Liver (tissue), 9 donors: ENCODE results near the gene TMEM140. TPM values are rescaled to one million over a fixed set of nuclear protein-coding genes. Genes with fewer than 3 reads are reported as not detected.

Experiments
- DNase-seq: peaks from one replicate; pipeline ENCODE4 v3.0.0-alpha.2; 2017; ENCODE audit warnings: low spot score
- H3K27ac ChIP-seq, 2 donors: one replicate each; pipeline ENCODE4 v1.7.0; 2013; ENCODE audit warnings: inconsistent platforms in 2 of 2, low read length in 2 of 2, control low read depth in 1 of 2, low read depth in 1 of 2, mild to moderate bottlenecking in 1 of 2
- H3K27me3 ChIP-seq, 4 donors: one replicate each; pipeline versions ENCODE4 v1.6.1 to v1.7.0; 2013; ENCODE audit warnings: low read length in 3 of 4, inconsistent platforms in 1 of 4, mild to moderate bottlenecking in 1 of 4, moderate library complexity in 1 of 4; ENCODE audit not compliant: control insufficient read depth in 4 of 4, insufficient read depth in 4 of 4
- H3K36me3 ChIP-seq, 4 donors: one replicate each; pipeline versions ENCODE4 v1.6.1 to v1.7.0; 2013; ENCODE audit warnings: low read length in 3 of 4, mild to moderate bottlenecking in 3 of 4, low read depth in 1 of 4, moderate library complexity in 1 of 4; ENCODE audit not compliant: control insufficient read depth in 4 of 4, insufficient read depth in 3 of 4
- H3K4me1 ChIP-seq, 4 donors: one replicate each; pipeline versions ENCODE4 v1.6.1 to v1.7.0; 2013; ENCODE audit warnings: low read length in 3 of 4, mild to moderate bottlenecking in 3 of 4, moderate library complexity in 1 of 4; ENCODE audit not compliant: control insufficient read depth in 4 of 4, insufficient read depth in 4 of 4
- H3K4me3 ChIP-seq, 3 donors: one replicate each; pipeline versions ENCODE4 v1.6.1 to v1.7.0; 2013; ENCODE audit warnings: low read length in 3 of 3, control low read depth in 1 of 3, low read depth in 1 of 3, mild to moderate bottlenecking in 1 of 3
- H3K9ac ChIP-seq, 2 donors: one replicate each; pipeline ENCODE4 v1.7.0; 2013; ENCODE audit warnings: low read length in 2 of 2, mild to moderate bottlenecking in 2 of 2, moderate library complexity in 2 of 2, control low read depth in 1 of 2, low read depth in 1 of 2
- H3K9me3 ChIP-seq, 4 donors: one replicate each; pipeline versions ENCODE4 v1.6.1 to v1.7.0; 2013; ENCODE audit warnings: low read length in 3 of 4; ENCODE audit not compliant: control insufficient read depth in 4 of 4
- ATF3 ChIP-seq: IDR thresholded peaks from 2 replicates; pipeline ENCODE4 v1.6.1; 2016; ENCODE audit warnings: antibody characterized with exemption
- EGR1 ChIP-seq, 2 donors: IDR thresholded peaks; 2 replicates each; pipeline ENCODE4 v1.6.1; 2016 to 2018; ENCODE audit warnings: antibody characterized with exemption in 2 of 2, low read depth in 2 of 2
- FOXA1 ChIP-seq: IDR thresholded peaks from 2 replicates; pipeline ENCODE4 v1.6.1; 2016; ENCODE audit warnings: antibody characterized with exemption
- HNF4G ChIP-seq: IDR thresholded peaks from 2 replicates; pipeline ENCODE4 v1.6.1; 2016; ENCODE audit warnings: antibody characterized with exemption
- RAD21 ChIP-seq, 2 donors: IDR thresholded peaks; 2 replicates each; pipeline ENCODE4 v1.6.1; 2016; ENCODE audit warnings: antibody characterized with exemption in 2 of 2, mild to moderate bottlenecking in 2 of 2
- RXRA ChIP-seq, 2 donors: IDR thresholded peaks; 2 replicates each; pipeline ENCODE4 v1.6.1; 2017 to 2018; ENCODE audit warnings: antibody characterized with exemption in 2 of 2, mild to moderate bottlenecking in 1 of 2
- WGBS: extraction: QIAGEN DNeasy Blood & Tissue Kit; methylation state at CpG from one replicate; pipeline ENCODE4 v1.1.7; 2013; 5-methylcytosine and 5-hydroxymethylcytosine counted together
- polyA plus RNA-seq, 2 donors: library from polyadenylated mRNA; stranded (reverse) in 1 of 2; unstranded in 1 of 2; fragments of 200-250 nt in 1 of 2; fragments of >200 nt in 1 of 2; fragmentation: Nextera tagmentation in 1 of 2; extraction: Ambion mirVana in 1 of 2; gene quantifications; one replicate each; pipeline versions ENCODE4 v1.2.1 to v1.2.3, GENCODE V29; 2013 to 2015
- total RNA-seq, 2 donors: library from RNA; depleted of rRNA; stranded (reverse); fragments of >200 nt; gene quantifications; one replicate each; pipeline ENCODE4 v1.2.3, GENCODE V29; 2014
- TF ChIP-seq, protein P1 (sequence below): IDR thresholded peaks from 2 replicates; pipeline ENCODE4 v1.6.1; 2016; ENCODE audit warnings: antibody characterized with exemption, mild to moderate bottlenecking
- donor health status: healthy.
- donor health status: healthy.
- donor health status: healthy.
- donor health status: healthy.
- donor health status: healthy.

Gene TMEM140
- total and polyA plus RNA-seq, 4 donors, result 22.3 to 34.3 (median 25.9) TPM

- TF ChIP-seq ATF3, result no peak
Observed at GRCh38 chr7:135184254-135184841, 36.5 kb downstream of the TMEM140 start (continued).

DNA sequence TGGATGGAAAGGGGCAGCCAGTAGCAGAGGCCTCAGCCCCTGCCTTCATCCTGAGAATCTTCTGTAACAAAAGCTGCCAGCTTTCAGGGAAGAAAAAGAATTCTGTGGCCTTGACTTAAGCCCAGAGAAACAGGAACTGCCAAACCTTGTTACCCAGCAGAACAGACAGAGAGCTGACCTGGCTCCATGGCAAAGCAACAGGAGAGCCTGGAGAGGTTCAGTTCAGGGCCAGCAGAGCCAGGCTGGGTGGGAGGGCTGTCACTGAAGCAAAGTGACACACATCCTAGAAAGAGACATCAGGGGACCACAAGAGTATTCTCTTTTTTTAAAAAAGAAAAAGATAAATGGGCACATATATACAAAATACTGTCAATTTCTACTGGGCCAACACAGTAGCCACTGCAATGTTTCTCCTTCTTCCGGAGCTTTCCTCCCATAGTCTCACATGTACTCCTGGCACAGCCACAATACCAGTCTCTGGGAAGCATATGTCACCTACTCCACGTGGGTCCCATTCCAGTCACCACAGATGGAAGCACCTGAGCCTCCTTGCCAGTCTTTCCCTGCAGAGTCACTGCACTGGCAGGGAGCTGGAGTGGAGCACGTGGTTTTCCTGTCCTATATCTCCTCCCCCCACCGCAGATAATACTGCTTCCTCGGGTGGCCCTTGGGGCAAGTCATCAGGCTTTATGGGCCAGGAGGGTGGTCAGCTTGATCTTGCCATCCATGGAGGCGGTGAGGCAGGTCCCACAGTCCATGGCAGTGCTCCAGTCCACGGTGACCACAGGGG lies 37.8 kb downstream of the TMEM140 start:
- peaks cover 18 to 69% (median 34%) of the 10 kb centered on the region in 4 donors for H3K36me3 ChIP-seq
- 93% methylated on average over 7 of the region's 7 CpGs for WGBS
- no peak for TF ChIP-seq RAD21 (IDR thresholded peaks at IDR 0.05)
- TF ChIP-seq RXRA (IDR thresholded peaks at IDR 0.05), result no peak
- H3K4me3 ChIP-seq, result no peak overlapping the region
- H3K4me1 ChIP-seq, result peaks cover 0 to 8% (median 7%) of the 10 kb centered on the region in 4 donors
- no peak for DNase-seq
- no peak overlapping the region for H3K27ac ChIP-seq
- peaks cover 0 to 5% (median 1%) of the 10 kb centered on the region in 4 donors for H3K9me3 ChIP-seq
- no peak overlapping the region for H3K9ac ChIP-seq
- no peaks in the 10 kb centered on the region for H3K27me3 ChIP-seq

GRCh38 chr7:135186261-135186540 lies 38.3 kb downstream of the TMEM140 start:
- H3K27me3 ChIP-seq, result no peaks in the 10 kb centered on the region
- H3K4me1 ChIP-seq, result peaks cover 0 to 8% (median 7%) of the 10 kb centered on the region in 4 donors
- no peak overlapping the region for H3K9ac ChIP-seq
- no peak overlapping the region for H3K4me3 ChIP-seq
- H3K9me3 ChIP-seq, result peaks cover 0 to 2% (median 0%) of the 10 kb centered on the region in 4 donors
- DNase-seq, result no peak
- peaks cover 18 to 63% (median 34%) of the 10 kb centered on the region in 4 donors for H3K36me3 ChIP-seq
- H3K27ac ChIP-seq, result no peak overlapping the region
- 97% methylated on average over 3 of the region's 3 CpGs for WGBS
- TF ChIP-seq HNF4G (no peak), ATF3 (no peak), RXRA (IDR thresholded peaks at IDR 0.05) (no peak)
- TF ChIP-seq, protein P1, sequence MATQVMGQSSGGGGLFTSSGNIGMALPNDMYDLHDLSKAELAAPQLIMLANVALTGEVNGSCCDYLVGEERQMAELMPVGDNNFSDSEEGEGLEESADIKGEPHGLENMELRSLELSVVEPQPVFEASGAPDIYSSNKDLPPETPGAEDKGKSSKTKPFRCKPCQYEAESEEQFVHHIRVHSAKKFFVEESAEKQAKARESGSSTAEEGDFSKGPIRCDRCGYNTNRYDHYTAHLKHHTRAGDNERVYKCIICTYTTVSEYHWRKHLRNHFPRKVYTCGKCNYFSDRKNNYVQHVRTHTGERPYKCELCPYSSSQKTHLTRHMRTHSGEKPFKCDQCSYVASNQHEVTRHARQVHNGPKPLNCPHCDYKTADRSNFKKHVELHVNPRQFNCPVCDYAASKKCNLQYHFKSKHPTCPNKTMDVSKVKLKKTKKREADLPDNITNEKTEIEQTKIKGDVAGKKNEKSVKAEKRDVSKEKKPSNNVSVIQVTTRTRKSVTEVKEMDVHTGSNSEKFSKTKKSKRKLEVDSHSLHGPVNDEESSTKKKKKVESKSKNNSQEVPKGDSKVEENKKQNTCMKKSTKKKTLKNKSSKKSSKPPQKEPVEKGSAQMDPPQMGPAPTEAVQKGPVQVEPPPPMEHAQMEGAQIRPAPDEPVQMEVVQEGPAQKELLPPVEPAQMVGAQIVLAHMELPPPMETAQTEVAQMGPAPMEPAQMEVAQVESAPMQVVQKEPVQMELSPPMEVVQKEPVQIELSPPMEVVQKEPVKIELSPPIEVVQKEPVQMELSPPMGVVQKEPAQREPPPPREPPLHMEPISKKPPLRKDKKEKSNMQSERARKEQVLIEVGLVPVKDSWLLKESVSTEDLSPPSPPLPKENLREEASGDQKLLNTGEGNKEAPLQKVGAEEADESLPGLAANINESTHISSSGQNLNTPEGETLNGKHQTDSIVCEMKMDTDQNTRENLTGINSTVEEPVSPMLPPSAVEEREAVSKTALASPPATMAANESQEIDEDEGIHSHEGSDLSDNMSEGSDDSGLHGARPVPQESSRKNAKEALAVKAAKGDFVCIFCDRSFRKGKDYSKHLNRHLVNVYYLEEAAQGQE, result no peak

- peaks cover 18 to 66% (median 35%) of the 10 kb centered on the region in 4 donors for H3K36me3 ChIP-seq
- no peak overlapping the region for H3K9ac ChIP-seq
- H3K4me1 ChIP-seq, result peaks cover 0 to 8% (median 7%) of the 10 kb centered on the region in 4 donors
- no peak overlapping the region for H3K4me3 ChIP-seq
- no peak for TF ChIP-seq FOXA1
- TF ChIP-seq RXRA (IDR thresholded peaks at IDR 0.05), result no peak
- TF ChIP-seq, protein P1, result no peak
- no peak for TF ChIP-seq EGR1 (IDR thresholded peaks at IDR 0.05; ENCODE audit: low read depth in 2 of 2)
- no peak for TF ChIP-seq ATF3
- H3K27me3 ChIP-seq, result no peaks in the 10 kb centered on the region
- H3K27ac ChIP-seq, result no peak overlapping the region
- no peaks in the 10 kb centered on the region for H3K9me3 ChIP-seq
- DNase-seq, result no peak
- 87% methylated on average over 12 of the region's 12 CpGs for WGBS
Observed at GRCh38 chr7:135186841-135187253, 39.0 kb downstream of the TMEM140 start.
